H1 (cell line): Measurements from ENCODE around the gene IGBP1. TPM values are rescaled to one million over a fixed set of nuclear protein-coding genes. Genes with fewer than 3 reads are reported as not detected.

ENCODE experiments used
- CTCF ChIA-PET: fragments of 300-600 bp; sonication (Branson Sonifier 250); formaldehyde crosslinking; loops from one replicate; lab custom pipeline; 2021; ENCODE audit not compliant: partially characterized antibody; lab: Charles Lee
- POLR2A ChIA-PET: fragments of 300-600 bp; sonication (Branson Sonifier 250); formaldehyde crosslinking; loops from one replicate; lab custom pipeline; 2021; ENCODE audit warnings: inconsistent platforms; ENCODE audit not compliant: partially characterized antibody; lab: Charles Lee
- DNase-seq, 2 experiments: peaks; one replicate each; pipeline versions ENCODE4 v3.0.0 to v3.0.0-alpha.2; 2010 to 2022; ENCODE audit warnings: low spot score in 2 of 2, low read depth in 1 of 2, mixed read lengths in 1 of 2
- FAIRE-seq: peaks from 2 replicates; lab custom pipeline; 2011; peaks lifted over from hg19 to GRCh38; lab: Jason Lieb, UNC
- H2AFZ ChIP-seq: 2 replicates; pipeline ENCODE4 v1.8.1; 2012; ENCODE audit warnings: low read length, inconsistent platforms
- H2AK5ac ChIP-seq: 2 replicates; pipeline ENCODE4 v1.6.1; 2013; ENCODE audit warnings: low read depth, low read length
- H2BK120ac ChIP-seq: replicated peaks from 2 replicates; pipeline ENCODE3; 2013; ENCODE audit warnings: low read depth, low read length, inconsistent platforms
- H2BK12ac ChIP-seq: 2 replicates; pipeline ENCODE4 v1.6.1; 2013; ENCODE audit warnings: low read depth, low read length
- H2BK15ac ChIP-seq: 2 replicates; pipeline ENCODE4 v1.6.1; 2013; ENCODE audit warnings: low read length
- H2BK20ac ChIP-seq: 2 replicates; pipeline ENCODE4 v1.6.1; 2013; ENCODE audit warnings: low read length
- H2BK5ac ChIP-seq: 2 replicates; pipeline ENCODE4 v1.6.1; 2013; ENCODE audit warnings: low read depth, low read length
- H3K14ac ChIP-seq: 2 replicates; pipeline ENCODE4 v1.6.1; 2013; ENCODE audit warnings: inconsistent platforms; ENCODE audit not compliant: insufficient read length
- H3K18ac ChIP-seq: 2 replicates; pipeline ENCODE4 v1.6.1; 2013; ENCODE audit warnings: low read length; ENCODE audit errors: extremely low read depth
- H3K23ac ChIP-seq: 2 replicates; pipeline ENCODE4 v1.6.1; 2013; ENCODE audit warnings: inconsistent platforms; ENCODE audit not compliant: insufficient read length
- H3K23me2 ChIP-seq: 2 replicates; pipeline ENCODE4 v1.6.1; 2013; ENCODE audit warnings: low read depth, low read length
- H3K27ac ChIP-seq: 2 replicates; pipeline ENCODE4 v1.6.1; 2011; ENCODE audit warnings: low read depth, low read length, inconsistent platforms
- H3K27me3 ChIP-seq, 4 experiments: replicated peaks in 1 of 4; 1 replicate in 1 of 4; 2 replicates in 3 of 4; pipeline versions ENCODE4 v1.6.1 to v1.8.1; 2011 to 2013; ENCODE audit warnings: low read length in 3 of 4, mild to moderate bottlenecking in 3 of 4, inconsistent platforms in 2 of 4, mixed read lengths in 2 of 4, moderate library complexity in 1 of 4; ENCODE audit not compliant: control insufficient read depth in 3 of 4, insufficient read depth in 3 of 4; ENCODE audit errors: extremely low read depth in 1 of 4
- H3K36me3 ChIP-seq, 4 experiments: 2 replicates each; pipeline versions ENCODE4 v1.6.1 to v1.8.1; 2011 to 2013; ENCODE audit warnings: mild to moderate bottlenecking in 4 of 4, low read length in 3 of 4, moderate library complexity in 2 of 4, control low read depth in 1 of 4, inconsistent platforms in 1 of 4; ENCODE audit not compliant: insufficient read depth in 4 of 4, control insufficient read depth in 2 of 4
- H3K4ac ChIP-seq: replicated peaks from 2 replicates; pipeline ENCODE3; 2013; ENCODE audit warnings: low read length, low read depth, mixed read lengths, inconsistent platforms; ENCODE audit not compliant: insufficient read length
- H3K4me1 ChIP-seq, 4 experiments: replicated peaks in 1 of 4; 1 replicate in 1 of 4; 2 replicates in 3 of 4; pipeline versions ENCODE4 v1.6.1 to v1.8.1; 2011 to 2013; ENCODE audit warnings: low read length in 3 of 4, inconsistent platforms in 2 of 4, mixed read lengths in 1 of 4; ENCODE audit not compliant: insufficient read depth in 4 of 4, control insufficient read depth in 3 of 4
- H3K4me2 ChIP-seq, 2 experiments: 2 replicates each; pipeline versions ENCODE4 v1.6.1 to v1.8.1; 2011 to 2013; ENCODE audit warnings: low read depth in 2 of 2, low read length in 2 of 2, control low read depth in 1 of 2, inconsistent platforms in 1 of 2, mild to moderate bottlenecking in 1 of 2; ENCODE audit not compliant: insufficient read depth in 1 of 2
- H3K4me3 ChIP-seq, 4 experiments: fragments of 200-600, 300-600 bp in 1 of 4; sonication (generic), shearing (Covaris generic), sonication (Bioruptor Twin) in 1 of 4; 2 replicates each; pipeline versions ENCODE4 v1.5.1 to v1.8.1; 2011 to 2016; ENCODE audit warnings: low read length in 4 of 4, low read depth in 3 of 4, control low read depth in 2 of 4, inconsistent platforms in 2 of 4, mild to moderate bottlenecking in 2 of 4, mixed read lengths in 1 of 4, moderate library complexity in 1 of 4; ENCODE audit not compliant: insufficient read depth in 2 of 4; ENCODE audit errors: extremely low read depth in 1 of 4
- H3K56ac ChIP-seq: replicated peaks from 2 replicates; pipeline ENCODE3; 2013; ENCODE audit warnings: low read depth, mild to moderate bottlenecking, mixed read lengths, low read length, inconsistent platforms; ENCODE audit not compliant: insufficient read length
- H3K79me1 ChIP-seq: 2 replicates; pipeline ENCODE4 v1.6.1; 2013; ENCODE audit warnings: low read depth, low read length, control low read depth
- H3K79me2 ChIP-seq, 2 experiments: 2 replicates each; pipeline versions ENCODE4 v1.6.1 to v1.8.1; 2012 to 2013; ENCODE audit warnings: low read length in 2 of 2, mild to moderate bottlenecking in 2 of 2, inconsistent platforms in 1 of 2; ENCODE audit not compliant: insufficient read depth in 2 of 2, control insufficient read depth in 1 of 2
- H3K9ac ChIP-seq, 4 experiments: replicated peaks in 1 of 4; 1 replicate in 1 of 4; 2 replicates in 3 of 4; pipeline versions ENCODE4 v1.6.1 to v1.8.1; 2011 to 2013; ENCODE audit warnings: low read depth in 3 of 4, low read length in 3 of 4, control low read depth in 2 of 4, mild to moderate bottlenecking in 2 of 4, moderate library complexity in 2 of 4, inconsistent platforms in 1 of 4; ENCODE audit errors: extremely low read depth in 1 of 4
- H3K9me3 ChIP-seq, 2 experiments: 2 replicates each; pipeline versions ENCODE4 v1.6.1 to v1.8.1; 2012 to 2013; ENCODE audit warnings: mild to moderate bottlenecking in 2 of 2, moderate library complexity in 2 of 2, control low read depth in 1 of 2, inconsistent platforms in 1 of 2, low read depth in 1 of 2, low read length in 1 of 2, mixed read lengths in 1 of 2; ENCODE audit not compliant: insufficient read depth in 2 of 2
- H4K20me1 ChIP-seq, 2 experiments: replicated peaks in 1 of 2; 2 replicates each; pipeline versions ENCODE3 to v1.8.1; 2011 to 2013; ENCODE audit warnings: inconsistent platforms in 2 of 2, low read length in 2 of 2, mild to moderate bottlenecking in 1 of 2; ENCODE audit not compliant: insufficient read depth in 2 of 2, control insufficient read depth in 1 of 2
- H4K5ac ChIP-seq: 2 replicates; pipeline ENCODE4 v1.6.1; 2013; ENCODE audit warnings: low read length, low read depth, mixed read lengths, inconsistent platforms; ENCODE audit not compliant: insufficient read length
- H4K8ac ChIP-seq: 2 replicates; pipeline ENCODE4 v1.8.0; 2013; ENCODE audit warnings: mild to moderate bottlenecking, moderate library complexity, low read length, inconsistent platforms; ENCODE audit not compliant: insufficient read depth; ENCODE audit errors: extremely low read depth
- H4K91ac ChIP-seq: replicated peaks from 2 replicates; pipeline ENCODE3; 2013; ENCODE audit warnings: low read length, mixed read lengths, inconsistent platforms; ENCODE audit not compliant: insufficient read length
- CHD1 ChIP-seq: IDR thresholded peaks from 2 replicates; pipeline ENCODE4 v1.6.1; 2012; ENCODE audit warnings: low read depth, low read length, improper control_type of control experiment
- MAFK ChIP-seq: IDR thresholded peaks from 2 replicates; pipeline ENCODE4 v1.6.1; 2012; ENCODE audit warnings: low read depth, mild to moderate bottlenecking, improper control_type of control experiment, low read length
- POLR2AphosphoS5 ChIP-seq: IDR thresholded peaks from 2 replicates; pipeline ENCODE4 v1.6.1; 2011; ENCODE audit warnings: low read depth, low read length
- RFX5 ChIP-seq: IDR thresholded peaks from 2 replicates; pipeline ENCODE4 v1.6.1; 2011; ENCODE audit warnings: low read depth, low read length, improper control_type of control experiment, borderline replicate concordance
- SAP30 ChIP-seq: fragments of 300-600 bp; sonication (generic); IDR thresholded peaks from 2 replicates; pipeline ENCODE4 v1.7.1; 2012; ENCODE audit warnings: low read length, moderate library complexity, mild to moderate bottlenecking, inconsistent platforms; ENCODE audit not compliant: insufficient read depth, insufficient replicate concordance
- SP2 ChIP-seq: IDR thresholded peaks from 2 replicates; pipeline ENCODE4 v1.6.1; 2012; ENCODE audit warnings: mild to moderate bottlenecking, low read length, inconsistent platforms
- WGBS, 2 experiments: shearing (Covaris generic) in 1 of 2; methylation state at CpG; one replicate each; pipeline versions ENCODE4 v1.1.6 to v1.1.7; 2013 to 2015; ENCODE audit warnings: low lambda C conversion rate in 2 of 2, mixed read lengths in 2 of 2, inconsistent platforms in 1 of 2, low coverage in 1 of 2, missing lambda C conversion rate in 1 of 2; ENCODE audit not compliant: insufficient replicate concordance in 2 of 2, insufficient coverage in 1 of 2, insufficient read length in 1 of 2; ENCODE audit errors: extremely low coverage in 1 of 2, missing lambda C conversion rate in 1 of 2; 5-methylcytosine and 5-hydroxymethylcytosine counted together
- polyA plus RNA-seq, 7 experiments: library from polyadenylated mRNA; depleted of rRNA in 3 of 7; stranded (reverse) in 5 of 7; unstranded in 2 of 7; fragments of >200 nt in 5 of 7; fragments of 200-250 nt in 2 of 7; gene quantifications; 1 replicate in 5 of 7; 2 replicates in 1 of 7; 4 replicates in 1 of 7; pipeline versions ENCODE4 v1.2.1 to v1.2.3, GENCODE V29; 2011 to 2013; ENCODE audit warnings: missing spikeins in 2 of 7, mixed read lengths in 2 of 7
- total RNA-seq: library from RNA; stranded (reverse); fragmentation: NEBNext Ultra II Directional; extraction: Animal tissue kit (Norgen Biotek cat#: 25700); gene quantifications from 2 replicates; pipeline ENCODE4 v1.2.1, GENCODE V29; 2021

The IGBP1 gene
- total and polyA plus RNA-seq, 2 of the 8 experiments (the other 6 are each of a cell fraction or from before 2014, with no cell fraction given), result 41.3 to 45.4 TPM

DNA sequence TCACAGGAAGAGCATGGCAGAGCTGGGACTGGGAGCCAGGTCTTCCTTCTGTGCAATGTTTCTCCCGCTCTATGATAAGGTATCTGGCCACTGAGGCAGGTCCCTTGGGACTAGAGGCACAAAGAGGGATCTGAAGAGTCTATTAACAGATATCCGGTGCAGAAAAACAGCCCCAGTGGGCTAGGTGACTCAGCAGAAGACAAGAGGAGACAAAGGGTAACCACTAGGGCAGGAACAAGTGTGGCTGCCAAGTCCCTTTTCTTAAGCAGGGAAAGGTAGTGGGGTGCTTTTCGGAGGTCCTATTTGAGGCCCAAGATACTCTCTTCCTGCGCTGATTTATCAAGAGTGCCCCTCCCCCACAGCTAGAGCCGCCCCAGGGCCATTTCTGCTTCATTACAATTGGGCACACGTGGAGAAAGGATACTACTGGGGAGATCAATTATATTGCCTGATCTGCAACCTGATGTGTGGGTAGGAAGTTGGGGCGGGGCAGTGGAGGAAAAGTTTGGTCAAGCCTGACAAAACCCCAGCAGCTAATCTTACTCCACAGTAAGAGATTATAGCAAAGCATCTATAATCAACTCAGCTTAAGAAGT lies 43.8 kb downstream of the IGBP1 start, which contains the start of gene DGAT2L6:
Gene DGAT2L6, plus strand, starts transcription at position 546 of the 596 bp plus-strand sequence. CDS start 100 bp downstream, outside the sequence.
- Histone ChIP-seq H2BK15ac (no peak within 1 kb of the TSS), H2BK5ac (no peak within 1 kb of the TSS), H4K20me1 (no peaks in the 10 kb centered on the region), H3K36me3 (no peaks in the 10 kb centered on the region), H4K8ac (no peak within 1 kb of the TSS), H3K18ac (no peak within 1 kb of the TSS; the same call in 1 of the 2 replicates), H3K23me2 (no peaks in the 10 kb centered on the region), H2BK120ac (no peak within 1 kb of the TSS), H4K91ac (no peak within 1 kb of the TSS), H3K4me3 (no peak within 1 kb of the TSS), H3K56ac (no peak within 1 kb of the TSS), H2AFZ (no peak within 1 kb of the TSS), H3K14ac (no peak within 1 kb of the TSS), H3K79me2 (no peaks in the 10 kb centered on the region), H2BK20ac (no peak within 1 kb of the TSS; the same call in 1 of the 2 replicates), H3K79me1 (no peaks in the 10 kb centered on the region), H4K5ac (no peak within 1 kb of the TSS), H3K4ac (no peak within 1 kb of the TSS), H3K23ac (no peak within 1 kb of the TSS), H3K27me3 (no peaks in the 10 kb centered on the region), H3K4me2 (no peak within 1 kb of the TSS), H2AK5ac (no peak within 1 kb of the TSS), H3K9ac (no peak within 1 kb of the TSS), H3K9me3 (no peaks in the 10 kb centered on the region), H3K4me1 (peaks cover 0 to 4% (median 2%) of the 10 kb centered on the region in 4 experiments; a peak in 3 of 7 replicates), H3K27ac (no peak within 1 kb of the TSS), H2BK12ac (no peak within 1 kb of the TSS)
- CTCF ChIA-PET, result no interaction called here
- 71% methylated on average over 7 of the region's 7 CpGs; no CpG with 5 or more reads in 1 of the 2 experiments for WGBS, 2 experiments
- no peak for TF ChIP-seq MAFK
- TF ChIP-seq SP2, result no peak
- no peak for TF ChIP-seq SAP30
- no peak for TF ChIP-seq POLR2AphosphoS5
- TF ChIP-seq CHD1, result no peak
- no peak for TF ChIP-seq RFX5
- FAIRE-seq, result no peak
- POLR2A ChIA-PET, result no interaction called here
- no peak for DNase-seq
